Testis (tissue), 2 donors: Measurements from ENCODE around the gene ALDH4A1.

Source experiments
- POLR2A ChIP-seq: fragments of 450-650 bp; IDR thresholded peaks from one replicate; pipeline ENCODE4 v1.6.1; 2017; ENCODE audit warnings: antibody characterized with exemption, mild to moderate bottlenecking, moderate library complexity
- TF ChIP-seq, protein P1 (sequence below), 3 experiments: fragments of 450-650 bp in 2 of 3; fragments of 200-600 bp in 1 of 3; sonication (generic) in 1 of 3; IDR thresholded peaks; one replicate each; pipeline ENCODE4 v1.5.1; 2016 to 2019; ENCODE audit warnings: antibody characterized with exemption in 3 of 3, mild to moderate bottlenecking in 2 of 3, moderate library complexity in 1 of 3

DNA sequence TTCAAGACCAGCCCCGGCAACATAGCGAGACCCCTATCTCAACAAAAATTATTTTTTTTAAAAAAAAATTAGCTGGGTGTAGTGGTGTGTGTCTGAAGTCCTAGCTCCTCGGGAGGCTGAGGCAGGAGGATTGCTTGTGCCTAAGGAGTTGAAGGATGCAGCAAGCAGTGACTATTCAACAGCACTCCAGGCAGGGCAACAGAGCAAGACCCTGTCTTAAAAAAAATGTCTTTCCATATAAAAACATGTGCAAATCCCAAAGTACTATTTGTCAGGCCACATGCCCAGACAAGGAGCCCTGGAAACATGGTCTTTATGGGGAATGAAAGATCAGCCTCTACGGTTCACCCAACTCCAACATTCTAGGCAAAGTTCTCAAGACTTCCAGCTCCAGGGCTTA, 40.8 kb upstream of the ALDH4A1 start:
- TF ChIP-seq, protein P1, sequence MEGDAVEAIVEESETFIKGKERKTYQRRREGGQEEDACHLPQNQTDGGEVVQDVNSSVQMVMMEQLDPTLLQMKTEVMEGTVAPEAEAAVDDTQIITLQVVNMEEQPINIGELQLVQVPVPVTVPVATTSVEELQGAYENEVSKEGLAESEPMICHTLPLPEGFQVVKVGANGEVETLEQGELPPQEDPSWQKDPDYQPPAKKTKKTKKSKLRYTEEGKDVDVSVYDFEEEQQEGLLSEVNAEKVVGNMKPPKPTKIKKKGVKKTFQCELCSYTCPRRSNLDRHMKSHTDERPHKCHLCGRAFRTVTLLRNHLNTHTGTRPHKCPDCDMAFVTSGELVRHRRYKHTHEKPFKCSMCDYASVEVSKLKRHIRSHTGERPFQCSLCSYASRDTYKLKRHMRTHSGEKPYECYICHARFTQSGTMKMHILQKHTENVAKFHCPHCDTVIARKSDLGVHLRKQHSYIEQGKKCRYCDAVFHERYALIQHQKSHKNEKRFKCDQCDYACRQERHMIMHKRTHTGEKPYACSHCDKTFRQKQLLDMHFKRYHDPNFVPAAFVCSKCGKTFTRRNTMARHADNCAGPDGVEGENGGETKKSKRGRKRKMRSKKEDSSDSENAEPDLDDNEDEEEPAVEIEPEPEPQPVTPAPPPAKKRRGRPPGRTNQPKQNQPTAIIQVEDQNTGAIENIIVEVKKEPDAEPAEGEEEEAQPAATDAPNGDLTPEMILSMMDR (IDR thresholded peaks at IDR 0.05) = no peak
- no peak for TF ChIP-seq POLR2A
